ENCODE measurements around the gene CCL28.

Gene CCL28

GRCh38 chr5:43416803-43417394, 4.7 kb upstream of the CCL28 start:
- TF ChIP-seq REST (IDR thresholded peaks at IDR 0.05; ENCODE audit: insufficient read depth in 1 of 2, low read depth in 2 of 2, low read length in 2 of 2), result no peak
- no peak for TF ChIP-seq FOXP2 (optimal IDR thresholded peaks at IDR 0.05; ENCODE audit: borderline replicate concordance, extremely low read depth, extremely low read length, insufficient read depth)
- TF ChIP-seq POLR2AphosphoS5 (IDR thresholded peaks at IDR 0.05; ENCODE audit: low read depth, low read length), result no peak
- no peak for TF ChIP-seq SIN3A (IDR thresholded peaks at IDR 0.05; ENCODE audit: borderline replicate concordance, insufficient read depth, low read length)
- no peak for TF ChIP-seq TAF1 (IDR thresholded peaks at IDR 0.05; ENCODE audit: borderline replicate concordance, insufficient read depth, low read length)

GRCh38 chr5:43415935-43416802, 4.0 kb upstream of the CCL28 start:
- no peak for TF ChIP-seq SIN3A (IDR thresholded peaks at IDR 0.05; ENCODE audit: borderline replicate concordance, insufficient read depth, low read length)
- TF ChIP-seq FOXP2 (optimal IDR thresholded peaks at IDR 0.05; ENCODE audit: borderline replicate concordance, extremely low read depth, extremely low read length, insufficient read depth), result no peak
- TF ChIP-seq POLR2AphosphoS5 (IDR thresholded peaks at IDR 0.05; ENCODE audit: low read depth, low read length), result no peak
- no peak for TF ChIP-seq TAF1 (IDR thresholded peaks at IDR 0.05; ENCODE audit: borderline replicate concordance, insufficient read depth, low read length)
- no peak for TF ChIP-seq REST (IDR thresholded peaks at IDR 0.05; ENCODE audit: insufficient read depth in 1 of 2, low read depth in 2 of 2, low read length in 2 of 2)

- no peak for TF ChIP-seq FOXP2 (optimal IDR thresholded peaks at IDR 0.05; ENCODE audit: borderline replicate concordance, extremely low read depth, extremely low read length, insufficient read depth)
- no peak for TF ChIP-seq TAF1 (IDR thresholded peaks at IDR 0.05; ENCODE audit: borderline replicate concordance, insufficient read depth, low read length)
- no peak for TF ChIP-seq POLR2AphosphoS5 (IDR thresholded peaks at IDR 0.05; ENCODE audit: low read depth, low read length)
- no peak for TF ChIP-seq SIN3A (IDR thresholded peaks at IDR 0.05; ENCODE audit: borderline replicate concordance, insufficient read depth, low read length)
- TF ChIP-seq REST (IDR thresholded peaks at IDR 0.05; ENCODE audit: insufficient read depth in 1 of 2, low read depth in 2 of 2, low read length in 2 of 2), result no peak
Measured at GRCh38 chr5:43413966-43414365, 1.8 kb upstream of the CCL28 start.

- TF ChIP-seq POLR2AphosphoS5 (IDR thresholded peaks at IDR 0.05; ENCODE audit: low read depth, low read length) (no peak), TAF1 (IDR thresholded peaks at IDR 0.05; ENCODE audit: borderline replicate concordance, insufficient read depth, low read length) (no peak), REST (IDR thresholded peaks at IDR 0.05; ENCODE audit: insufficient read depth in 1 of 2, low read depth in 2 of 2, low read length in 2 of 2) (no peak), SIN3A (IDR thresholded peaks at IDR 0.05; ENCODE audit: borderline replicate concordance, insufficient read depth, low read length) (no peak), FOXP2 (optimal IDR thresholded peaks at IDR 0.05; ENCODE audit: borderline replicate concordance, extremely low read depth, extremely low read length, insufficient read depth) (no peak)
Measured at GRCh38 chr5:43412644-43413043, 453 bp upstream of the CCL28 start.
